ENCODE measurements around the gene TBX4. TPM values are rescaled to one million over a fixed set of nuclear protein-coding genes. Genes with fewer than 3 reads are reported as not detected.

Gene TBX4
- total and polyA plus RNA-seq, 2 of the 13 experiments (the other 11 are each of a cell fraction or from before 2014, with no cell fraction given) = 0.11 to 1.1 TPM

GRCh38 chr17:61454381-61455323, 2.4 kb downstream of the TBX4 start (continued):
- TF ChIP-seq, protein P1, sequence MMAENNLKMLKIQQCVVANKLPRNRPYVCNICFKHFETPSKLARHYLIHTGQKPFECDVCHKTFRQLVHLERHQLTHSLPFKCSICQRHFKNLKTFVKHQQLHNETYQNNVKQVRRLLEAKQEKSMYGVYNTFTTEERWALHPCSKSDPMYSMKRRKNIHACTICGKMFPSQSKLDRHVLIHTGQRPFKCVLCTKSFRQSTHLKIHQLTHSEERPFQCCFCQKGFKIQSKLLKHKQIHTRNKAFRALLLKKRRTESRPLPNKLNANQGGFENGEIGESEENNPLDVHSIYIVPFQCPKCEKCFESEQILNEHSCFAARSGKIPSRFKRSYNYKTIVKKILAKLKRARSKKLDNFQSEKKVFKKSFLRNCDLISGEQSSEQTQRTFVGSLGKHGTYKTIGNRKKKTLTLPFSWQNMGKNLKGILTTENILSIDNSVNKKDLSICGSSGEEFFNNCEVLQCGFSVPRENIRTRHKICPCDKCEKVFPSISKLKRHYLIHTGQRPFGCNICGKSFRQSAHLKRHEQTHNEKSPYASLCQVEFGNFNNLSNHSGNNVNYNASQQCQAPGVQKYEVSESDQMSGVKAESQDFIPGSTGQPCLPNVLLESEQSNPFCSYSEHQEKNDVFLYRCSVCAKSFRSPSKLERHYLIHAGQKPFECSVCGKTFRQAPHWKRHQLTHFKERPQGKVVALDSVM (CRISPR knock-in tag; IDR thresholded peaks at IDR 0.05) = no peak
- no peak for TF ChIP-seq ZNF292 (CRISPR knock-in tag; IDR thresholded peaks at IDR 0.05; ENCODE audit: borderline replicate concordance, low read depth)
- peak; percentile 89; the same call in 1 of the 2 replicates for TF ChIP-seq KDM3A (CRISPR knock-in tag; IDR thresholded peaks at IDR 0.05; ENCODE audit: low read depth)
- no peak for TF ChIP-seq ZBTB21 (CRISPR knock-in tag; IDR thresholded peaks at IDR 0.05)
- TF ChIP-seq MBD4 (IDR thresholded peaks at IDR 0.05; ENCODE audit: borderline replicate concordance, low read length) = no peak
- 0 out of 2 replicates have a peak, but pooled peaks have one; percentile 46 for TF ChIP-seq POLR2G (IDR thresholded peaks at IDR 0.05; ENCODE audit: low read depth, low read length)
- TF ChIP-seq THAP11 (CRISPR knock-in tag; IDR thresholded peaks at IDR 0.05) = peak; percentile 50; the same call in 1 of the 2 replicates
- no peak for TF ChIP-seq SATB2 (CRISPR knock-in tag; IDR thresholded peaks at IDR 0.05)
- TF ChIP-seq ZBTB10 (CRISPR knock-in tag; IDR thresholded peaks at IDR 0.05; ENCODE audit: borderline replicate concordance) = 0 out of 2 replicates have a peak, but pooled peaks have one; percentile 63
- no peak for TF ChIP-seq ZFP36 (IDR thresholded peaks at IDR 0.05; ENCODE audit: borderline replicate concordance, low read depth, low read length, partially characterized antibody)
- TF ChIP-seq ZNF614 (CRISPR knock-in tag; IDR thresholded peaks at IDR 0.05; ENCODE audit: borderline replicate concordance) = peak; percentile 81
- no peak for TF ChIP-seq CENPX (CRISPR knock-in tag; IDR thresholded peaks at IDR 0.05)
- TF ChIP-seq HNRNPL (IDR thresholded peaks at IDR 0.05; ENCODE audit: low read depth, low read length) = peak; percentile 58
- TF ChIP-seq SSRP1 (CRISPR knock-in tag; IDR thresholded peaks at IDR 0.05) = 0 out of 2 replicates have a peak, but pooled peaks have one; percentile 48
- TF ChIP-seq, protein P2, sequence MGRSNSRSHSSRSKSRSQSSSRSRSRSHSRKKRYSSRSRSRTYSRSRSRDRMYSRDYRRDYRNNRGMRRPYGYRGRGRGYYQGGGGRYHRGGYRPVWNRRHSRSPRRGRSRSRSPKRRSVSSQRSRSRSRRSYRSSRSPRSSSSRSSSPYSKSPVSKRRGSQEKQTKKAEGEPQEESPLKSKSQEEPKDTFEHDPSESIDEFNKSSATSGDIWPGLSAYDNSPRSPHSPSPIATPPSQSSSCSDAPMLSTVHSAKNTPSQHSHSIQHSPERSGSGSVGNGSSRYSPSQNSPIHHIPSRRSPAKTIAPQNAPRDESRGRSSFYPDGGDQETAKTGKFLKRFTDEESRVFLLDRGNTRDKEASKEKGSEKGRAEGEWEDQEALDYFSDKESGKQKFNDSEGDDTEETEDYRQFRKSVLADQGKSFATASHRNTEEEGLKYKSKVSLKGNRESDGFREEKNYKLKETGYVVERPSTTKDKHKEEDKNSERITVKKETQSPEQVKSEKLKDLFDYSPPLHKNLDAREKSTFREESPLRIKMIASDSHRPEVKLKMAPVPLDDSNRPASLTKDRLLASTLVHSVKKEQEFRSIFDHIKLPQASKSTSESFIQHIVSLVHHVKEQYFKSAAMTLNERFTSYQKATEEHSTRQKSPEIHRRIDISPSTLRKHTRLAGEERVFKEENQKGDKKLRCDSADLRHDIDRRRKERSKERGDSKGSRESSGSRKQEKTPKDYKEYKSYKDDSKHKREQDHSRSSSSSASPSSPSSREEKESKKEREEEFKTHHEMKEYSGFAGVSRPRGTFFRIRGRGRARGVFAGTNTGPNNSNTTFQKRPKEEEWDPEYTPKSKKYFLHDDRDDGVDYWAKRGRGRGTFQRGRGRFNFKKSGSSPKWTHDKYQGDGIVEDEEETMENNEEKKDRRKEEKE (IDR thresholded peaks at IDR 0.05) = no peak
- no peak for TF ChIP-seq ZNF260 (CRISPR knock-in tag; IDR thresholded peaks at IDR 0.05; ENCODE audit: borderline replicate concordance, low read depth)
- TF ChIP-seq HHEX (CRISPR knock-in tag; IDR thresholded peaks at IDR 0.05) = no peak
- TF ChIP-seq, protein P3, sequence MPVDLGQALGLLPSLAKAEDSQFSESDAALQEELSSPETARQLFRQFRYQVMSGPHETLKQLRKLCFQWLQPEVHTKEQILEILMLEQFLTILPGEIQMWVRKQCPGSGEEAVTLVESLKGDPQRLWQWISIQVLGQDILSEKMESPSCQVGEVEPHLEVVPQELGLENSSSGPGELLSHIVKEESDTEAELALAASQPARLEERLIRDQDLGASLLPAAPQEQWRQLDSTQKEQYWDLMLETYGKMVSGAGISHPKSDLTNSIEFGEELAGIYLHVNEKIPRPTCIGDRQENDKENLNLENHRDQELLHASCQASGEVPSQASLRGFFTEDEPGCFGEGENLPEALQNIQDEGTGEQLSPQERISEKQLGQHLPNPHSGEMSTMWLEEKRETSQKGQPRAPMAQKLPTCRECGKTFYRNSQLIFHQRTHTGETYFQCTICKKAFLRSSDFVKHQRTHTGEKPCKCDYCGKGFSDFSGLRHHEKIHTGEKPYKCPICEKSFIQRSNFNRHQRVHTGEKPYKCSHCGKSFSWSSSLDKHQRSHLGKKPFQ (CRISPR knock-in tag; IDR thresholded peaks at IDR 0.05; ENCODE audit: insufficient replicate concordance) = no peak
- peak; percentile 88; the same call in 1 of the 2 replicates for TF ChIP-seq GATA4 (IDR thresholded peaks at IDR 0.05; ENCODE audit: borderline replicate concordance, low read depth)

Measured in HepG2 (cell line).